Heart right ventricle (tissue), 16 donors: ENCODE results near the gene GOLGA8O. TPM values are rescaled to one million over a fixed set of nuclear protein-coding genes. Genes with fewer than 3 reads are reported as not detected.
A peak's percentile ranks its signal among the peaks of the same experiment; 100 is the strongest.
"Not testable (repeated sequence)": the region's sequence is repeated elsewhere in the genome, so short reads cannot be mapped to it uniquely, and the experiment has no call there.

Experiments
- ATAC-seq, 8 donors: fragments of 200-7000 bp; cut with Tn5 transposase; one replicate each; pipeline ENCODE4 v1.9.1; 2020; ENCODE audit warnings: mild to moderate bottlenecking in 8 of 8, moderate library complexity in 8 of 8, moderate number of reproducible peaks in 1 of 8
- DNase-seq, 2 donors: peaks; one replicate each; pipeline ENCODE4 v3.0.0-alpha.2; 2020
- H3K27ac ChIP-seq, 10 donors: fragments of 200-600 bp; sonication (generic) in 2 of 10; one replicate each; pipeline versions ENCODE4 v1.5.0 to v1.8.0; 2020 to 2022; ENCODE audit warnings: mild to moderate bottlenecking in 3 of 10
- H3K27me3 ChIP-seq, 7 donors: fragments of 200-600 bp; one replicate each; pipeline ENCODE4 v1.8.0; 2021 to 2022; ENCODE audit warnings: mild to moderate bottlenecking in 2 of 7
- H3K36me3 ChIP-seq, 9 donors: fragments of 200-600 bp; sonication (generic) in 1 of 9; one replicate each; pipeline versions ENCODE4 v1.5.0 to v1.8.0; 2020 to 2022; ENCODE audit warnings: mild to moderate bottlenecking in 2 of 9
- H3K4me1 ChIP-seq, 9 donors: fragments of 200-600 bp; sonication (generic) in 1 of 9; one replicate each; pipeline versions ENCODE4 v1.5.0 to v1.8.0; 2020 to 2022; ENCODE audit warnings: mild to moderate bottlenecking in 4 of 9
- H3K4me3 ChIP-seq, 10 donors: fragments of 200-600 bp; sonication (generic) in 2 of 10; one replicate each; pipeline versions ENCODE4 v1.5.0 to v1.8.0; 2020 to 2022; ENCODE audit warnings: mild to moderate bottlenecking in 7 of 10, moderate library complexity in 2 of 10
- H3K9me3 ChIP-seq, 11 donors: fragments of 200-600 bp in 10 of 11; sonication (generic) in 2 of 11; one replicate each; pipeline versions ENCODE4 v1.5.0 to v1.8.0; 2013 to 2022; ENCODE audit warnings: mild to moderate bottlenecking in 2 of 11, control low read depth in 1 of 11, moderate library complexity in 1 of 11
- WGBS, 2 donors: extraction: QIAGEN DNeasy Blood & Tissue Kit; methylation state at CpG; one replicate each; pipeline ENCODE4 v1.1.7; 2013; ENCODE audit warnings: inconsistent platforms in 1 of 2; 5-methylcytosine and 5-hydroxymethylcytosine counted together
- intact Hi-C, 10 donors: fragments of 100-400 bp; cut with DNase I; formaldehyde crosslinking; loops; one replicate each; pipeline versions ENCODE4 v1.11.1 to v1.14.2; 2022
- long read RNA-seq, 3 donors: library from polyadenylated mRNA; unstranded; transcript quantifications; one replicate each; pipeline ENCODE4 v2.0.0, GENCODE V29; 2020 to 2021
- polyA plus RNA-seq, 2 donors: library from polyadenylated mRNA; stranded (reverse); fragments of 200-250 nt; gene quantifications; one replicate each; pipeline ENCODE4 v1.2.3, GENCODE V29; 2013
- total RNA-seq, 10 donors: library from RNA; stranded (reverse); fragmentation: NEBNext Ultra II Directional in 3 of 10; extraction: Animal tissue kit (Norgen Biotek cat#: 25700) in 3 of 10; gene quantifications; one replicate each; pipeline versions ENCODE4 v1.2.1 to v1.2.4, GENCODE V29; 2021 to 2023
- donor health status: Arrhythmogenic right ventricular cardiomyopathy.
- donor health status: ischemic (EF 13 %, LVEDD 7.1; RV severe dilation, severe dysfunction).
- donor health status: healthy with polysubstance abuse.
- donor health status: DM: no; HTN: yes; CAD: no.
- donor health status: DM: no; HTN: no; CAD: no.
- donor health status: ischemic (EF 25% LVEDD 6.9; RV normal size, moderate dysfunction).
- donor health status: ischemic (EF 25% LVEDD 5.7; RV mildly dilated, moderate dysfunction).
- donor health status: healthy.
- donor health status: DM: yes; HTN: yes; CAD: no.
- donor health status: Ischemic cardiomyopathy.
- donor health status: ischemic (EF 35%, LVEDD 5.7; RV mildly dilated, moderate dysfunction).
- donor health status: nonischemic (EF 11% LVEDD 7.7; RV severe dilation, severe dysfunction).
- donor health status: DM: yes; HTN: yes; CAD: no.
- donor health status: PGD.
- donor health status: ischemic (EF 29% LVEDD 5.4; RV normal size, mild dysfunction).
- donor health status: nonischemic (EF 23%, LVEDD 6.1; RV moderate dilation, normal function).

Gene GOLGA8O, protein sequence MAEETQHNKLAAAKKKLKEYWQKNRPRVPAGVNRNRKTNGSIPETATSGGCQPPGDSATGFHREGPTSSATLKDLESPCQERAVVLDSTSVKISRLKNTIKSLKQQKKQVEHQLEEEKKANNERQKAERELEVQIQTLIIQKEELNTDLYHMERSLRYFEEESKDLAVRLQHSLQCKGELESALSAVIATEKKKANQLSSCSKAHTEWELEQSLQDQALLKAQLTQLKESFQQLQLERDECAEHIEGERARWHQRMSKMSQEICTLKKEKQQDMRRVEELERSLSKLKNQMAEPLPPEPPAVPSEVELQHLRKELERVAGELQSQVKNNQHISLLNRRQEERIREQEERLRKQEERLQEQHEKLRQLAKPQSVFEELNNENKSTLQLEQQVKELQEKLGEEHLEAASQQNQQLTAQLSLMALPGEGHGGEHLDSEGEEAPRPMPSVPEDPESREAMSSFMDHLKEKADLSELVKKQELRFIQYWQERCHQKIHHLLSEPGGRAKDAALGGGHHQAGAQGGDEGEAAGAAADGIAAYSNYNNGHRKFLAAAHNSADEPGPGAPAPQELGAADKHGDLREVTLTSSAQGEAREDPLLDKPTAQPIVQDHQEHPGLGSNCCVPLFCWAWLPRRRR
- total RNA-seq (1 to 10 TPM in 4 of 10 donors, under 1 TPM in 5, not detected in 1; 0.39 to 4.8 (median 0.72) TPM), polyA plus RNA-seq (1 to 10 TPM in 1 of 2 donors, under 1 TPM in 1; 0.14 to 1.1 TPM)
- long read RNA-seq, donor 1, result 0 reads
- long read RNA-seq, donor 2, result 0 reads
- long read RNA-seq, donor 3, partial matches to known transcripts, result 0 of 1 reads
- long read RNA-seq, donor 3, other reads (novel, unspliced or antisense), result 1 of 1 reads

DNA sequence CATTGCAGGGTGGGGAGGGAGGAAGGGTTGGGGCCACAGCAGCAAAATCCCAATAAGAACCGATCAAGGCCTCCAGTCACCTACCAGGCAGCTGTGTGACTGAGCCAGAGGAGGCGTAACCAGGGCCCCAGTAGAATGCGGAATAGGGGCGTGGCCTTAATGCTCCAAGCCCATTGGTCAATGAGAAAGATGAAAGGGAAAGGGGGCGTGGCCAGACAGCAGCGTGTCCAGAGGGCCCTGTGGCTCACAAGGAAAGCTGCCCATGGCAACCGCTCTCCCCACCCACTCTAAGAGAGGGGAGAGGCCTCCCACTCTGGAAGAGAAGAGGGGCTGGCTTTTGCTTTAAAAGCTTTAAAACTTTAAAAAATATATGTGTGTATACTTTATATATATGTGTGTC, at the start of gene GOLGA8O:
Gene GOLGA8O, minus strand, starts transcription at position 101 of the 400 bp plus-strand sequence. Its CDS starts 98 bp downstream, at position 3.
- intact Hi-C loops, H3K36me3 ChIP-seq, H3K4me1 ChIP-seq, DNase-seq, H3K27ac ChIP-seq, H3K27me3 ChIP-seq, ATAC-seq, H3K9me3 ChIP-seq, H3K4me3 ChIP-seq: not testable (repeated sequence)
- whole genome bisulfite sequencing, 2 donors, result no CpG with 5 or more reads among the region's 7 CpGs

DNA sequence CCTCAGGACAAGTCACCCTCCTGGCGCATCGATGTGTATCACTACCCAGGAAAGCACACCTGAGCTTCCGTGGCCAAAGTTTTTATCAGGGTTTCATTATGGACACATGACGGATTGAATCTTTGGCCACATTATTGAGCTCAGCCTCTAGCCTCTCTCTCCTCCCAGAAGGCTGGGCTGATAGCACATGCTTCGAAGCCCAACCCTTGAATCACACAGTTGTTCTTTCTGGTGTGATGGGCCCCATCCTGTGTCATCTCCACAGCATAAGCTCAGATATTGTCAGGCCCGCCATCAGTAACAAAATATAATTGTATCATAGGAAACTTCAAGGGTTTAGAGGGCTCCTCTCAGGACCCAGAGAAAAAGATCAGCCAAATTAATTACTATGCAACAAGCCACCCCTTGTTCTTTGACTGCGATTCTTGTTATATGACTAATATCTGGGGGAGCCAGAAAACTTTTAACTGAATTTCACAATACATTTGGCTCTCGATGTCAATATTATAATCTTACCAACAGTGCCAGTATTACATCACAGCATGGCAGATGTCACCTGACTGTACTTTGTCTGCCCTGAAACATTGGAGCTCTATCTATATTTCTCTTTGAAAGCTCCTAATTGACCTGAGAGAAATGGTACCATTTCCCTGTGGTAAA, 48.8 kb upstream of the GOLGA8O start:
- H3K27ac ChIP-seq, H3K27me3 ChIP-seq, H3K4me3 ChIP-seq, H3K4me1 ChIP-seq, H3K9me3 ChIP-seq, DNase-seq, H3K36me3 ChIP-seq, intact Hi-C loops: not testable (repeated sequence)
- no CpG with 5 or more reads among the region's 8 CpGs for WGBS, 2 donors
- peak in 5 of 8 donors; percentile 30 to 69 (median 38) for ATAC-seq

DNA sequence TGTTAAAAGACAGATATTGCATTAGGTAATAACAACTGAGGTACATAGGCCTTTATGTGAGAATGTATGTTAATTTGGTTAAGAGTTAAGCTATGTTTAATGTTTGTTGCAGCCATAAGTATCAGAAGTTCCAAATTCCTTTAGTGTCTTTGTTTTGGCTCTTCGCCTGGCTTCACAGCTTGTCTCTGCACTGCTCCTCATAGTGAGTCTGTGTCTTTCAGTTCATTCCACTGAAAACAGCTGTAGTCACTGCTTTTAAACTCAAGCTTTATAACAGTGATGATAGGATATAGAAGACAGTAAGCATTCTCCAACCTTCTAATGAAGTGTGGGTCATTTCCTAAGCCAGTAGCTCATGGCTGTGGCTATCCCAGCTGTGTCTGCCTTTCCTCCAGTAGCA, 47.5 kb upstream of the GOLGA8O start:
- ATAC-seq, result peak in 2 of 8 donors; percentile 33 to 35
- DNase-seq, H3K9me3 ChIP-seq, H3K27me3 ChIP-seq, H3K27ac ChIP-seq, H3K36me3 ChIP-seq, intact Hi-C loops, H3K4me1 ChIP-seq, H3K4me3 ChIP-seq: not testable (repeated sequence)
- WGBS, 2 donors, result 50 to 67% methylated on average over 1 of the region's 1 CpG

DNA sequence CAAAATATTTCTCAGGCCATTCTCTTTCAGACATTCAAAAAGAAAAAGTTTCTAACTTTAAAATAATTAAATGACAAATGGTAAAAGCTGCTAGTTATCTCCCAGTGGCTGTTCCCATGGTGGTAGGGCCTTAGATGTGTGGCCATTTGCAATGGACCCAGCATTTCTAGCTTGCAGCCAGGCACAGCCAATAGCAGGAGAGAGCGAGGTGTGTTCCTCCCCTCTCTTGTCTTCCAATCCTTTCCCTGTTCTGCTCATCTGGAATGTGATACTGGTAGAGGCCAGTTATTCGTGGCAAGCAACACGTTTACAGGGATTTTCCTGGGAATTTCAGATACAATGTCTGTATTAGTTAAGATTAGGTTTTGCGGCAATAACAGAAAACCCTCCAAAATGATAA, 37.3 kb upstream of the GOLGA8O start:
- WGBS, 2 donors, result no CpG with 5 or more reads among the region's 4 CpGs
- ATAC-seq, H3K9me3 ChIP-seq, H3K4me1 ChIP-seq, intact Hi-C loops, H3K27me3 ChIP-seq, H3K27ac ChIP-seq, H3K4me3 ChIP-seq, DNase-seq, H3K36me3 ChIP-seq: not testable (repeated sequence)

DNA sequence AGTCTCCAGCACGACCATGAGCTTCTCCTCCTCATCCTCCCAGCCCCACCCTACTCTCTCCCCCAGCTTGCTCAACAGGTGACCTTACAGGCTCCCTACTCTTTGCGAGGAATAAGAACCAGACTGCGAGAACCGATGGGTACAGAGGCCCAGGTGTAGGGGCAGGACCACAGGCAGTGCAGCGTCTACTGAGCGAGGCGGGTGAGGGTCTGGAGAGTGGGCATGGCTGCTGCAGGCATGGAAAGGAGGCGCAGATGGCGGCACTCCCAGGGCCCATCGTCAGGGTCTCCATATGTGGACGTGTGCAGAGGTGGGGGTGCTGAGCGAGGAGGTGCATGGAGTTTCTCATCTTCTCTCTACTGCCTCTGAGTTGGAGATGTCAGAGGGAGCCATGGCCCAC, 31.0 kb upstream of the GOLGA8O start:
- H3K9me3 ChIP-seq, H3K4me1 ChIP-seq, H3K4me3 ChIP-seq, DNase-seq, intact Hi-C loops, H3K27me3 ChIP-seq, H3K36me3 ChIP-seq, H3K27ac ChIP-seq, ATAC-seq: not testable (repeated sequence)
- WGBS, 2 donors, result 91 to 95% methylated on average over 10 of the region's 12 CpGs

DNA sequence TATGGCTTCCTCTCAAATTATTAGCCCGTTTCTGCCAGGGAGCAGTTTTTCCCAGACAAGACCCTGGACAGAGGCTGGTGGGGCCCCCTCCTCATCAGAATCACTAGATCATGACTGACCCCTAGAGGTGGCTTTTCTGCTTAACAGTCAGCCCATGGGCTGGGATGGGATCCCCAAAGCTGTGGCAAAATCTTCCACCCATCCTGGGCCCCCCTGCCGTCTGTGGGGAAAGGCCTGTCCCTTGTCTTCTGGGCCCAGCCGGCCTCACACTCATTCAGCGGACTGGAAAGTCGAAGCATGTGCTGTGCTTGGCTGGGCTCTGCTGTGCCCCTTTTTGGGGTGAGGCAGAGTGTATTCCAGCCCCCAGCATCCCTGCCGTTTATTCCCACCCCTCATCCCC, 27.9 kb upstream of the GOLGA8O start:
- not testable (repeated sequence) for DNase-seq, H3K27ac ChIP-seq, ATAC-seq

DNA sequence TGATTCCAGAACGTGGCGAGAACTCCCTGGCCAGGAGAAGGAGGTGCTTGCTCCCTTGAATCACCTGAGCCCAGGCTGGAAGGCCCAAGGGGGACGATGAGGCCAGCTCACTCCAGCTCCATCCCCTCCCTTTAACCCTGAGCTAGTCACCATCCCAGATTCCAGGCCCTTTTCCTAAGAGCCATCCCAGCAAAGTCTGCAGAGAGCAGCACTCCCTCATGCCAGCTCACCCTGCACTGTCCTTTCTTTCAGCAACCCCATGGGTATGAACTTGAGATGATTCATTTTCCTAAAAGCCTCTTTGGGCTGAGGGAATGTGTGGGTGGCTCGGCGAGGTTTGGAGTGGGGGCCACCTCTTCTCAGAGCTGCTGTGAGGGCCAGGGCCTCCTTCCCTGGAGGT, 26.2 kb upstream of the GOLGA8O start:
- H3K9me3 ChIP-seq, DNase-seq, H3K4me1 ChIP-seq, H3K27me3 ChIP-seq, H3K27ac ChIP-seq, intact Hi-C loops, H3K36me3 ChIP-seq, ATAC-seq, H3K4me3 ChIP-seq: not testable (repeated sequence)
- no CpG with 5 or more reads among the region's 5 CpGs for WGBS, 2 donors

More for the DNA sequence above, 27.9 kb upstream of the GOLGA8O start:
- WGBS, 2 donors, result 34 to 52% methylated on average over 4 of the region's 6 CpGs
- intact Hi-C loops, H3K27me3 ChIP-seq, H3K4me3 ChIP-seq, H3K36me3 ChIP-seq, H3K9me3 ChIP-seq, H3K4me1 ChIP-seq: not testable (repeated sequence)

DNA sequence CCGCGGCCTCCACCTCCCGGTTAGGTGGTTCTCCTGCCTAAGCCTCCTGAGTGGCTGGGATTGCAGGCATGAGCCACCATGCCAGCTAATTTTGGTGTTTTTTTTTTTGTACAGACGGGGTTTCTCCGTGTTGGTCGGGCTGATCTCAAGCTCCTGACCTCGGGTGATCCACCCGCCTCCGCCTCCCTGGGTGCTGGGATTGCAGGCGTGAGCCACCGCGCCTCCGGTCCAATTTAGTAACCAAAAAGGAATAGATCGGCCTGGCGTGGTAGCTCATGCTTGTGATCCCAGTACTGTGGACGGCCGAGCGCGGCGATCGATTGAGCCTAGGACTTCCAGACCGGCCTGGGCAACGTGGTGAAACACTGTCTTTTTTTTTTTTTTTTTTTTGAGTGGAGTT, 12.6 kb upstream of the GOLGA8O start:
- H3K27me3 ChIP-seq, H3K4me1 ChIP-seq, H3K27ac ChIP-seq, ATAC-seq, H3K4me3 ChIP-seq, H3K36me3 ChIP-seq, H3K9me3 ChIP-seq, intact Hi-C loops, DNase-seq: not testable (repeated sequence)
- WGBS, 2 donors, result 96 to 97% methylated on average over 13 to 14 of the region's 23 CpGs
